Measurements from ENCODE around the gene MS4A18.

Gene MS4A18

DNA sequence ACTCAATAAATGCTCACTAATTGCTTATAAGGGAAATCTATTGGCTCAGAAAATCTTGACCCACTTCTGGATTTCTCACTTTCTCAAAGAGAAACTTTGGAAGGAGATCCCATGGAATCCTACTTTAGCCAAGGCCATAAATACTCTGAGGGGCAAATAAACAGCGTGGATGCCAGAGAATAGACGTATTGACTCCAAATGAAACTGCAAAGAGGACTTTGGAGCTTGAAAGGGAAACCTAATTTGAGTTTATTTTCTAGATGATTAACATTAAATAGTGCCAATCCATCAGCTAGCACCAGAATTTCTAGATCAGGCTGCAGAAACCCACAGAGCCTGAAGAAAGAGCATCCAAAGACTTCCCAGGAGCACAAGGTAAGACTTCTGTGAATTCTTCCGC lies at the start of gene MS4A18:
TSS of gene MS4A18 (plus strand) at position 301 of the 400 bp plus-strand sequence.
- TF ChIP-seq, protein P1, sequence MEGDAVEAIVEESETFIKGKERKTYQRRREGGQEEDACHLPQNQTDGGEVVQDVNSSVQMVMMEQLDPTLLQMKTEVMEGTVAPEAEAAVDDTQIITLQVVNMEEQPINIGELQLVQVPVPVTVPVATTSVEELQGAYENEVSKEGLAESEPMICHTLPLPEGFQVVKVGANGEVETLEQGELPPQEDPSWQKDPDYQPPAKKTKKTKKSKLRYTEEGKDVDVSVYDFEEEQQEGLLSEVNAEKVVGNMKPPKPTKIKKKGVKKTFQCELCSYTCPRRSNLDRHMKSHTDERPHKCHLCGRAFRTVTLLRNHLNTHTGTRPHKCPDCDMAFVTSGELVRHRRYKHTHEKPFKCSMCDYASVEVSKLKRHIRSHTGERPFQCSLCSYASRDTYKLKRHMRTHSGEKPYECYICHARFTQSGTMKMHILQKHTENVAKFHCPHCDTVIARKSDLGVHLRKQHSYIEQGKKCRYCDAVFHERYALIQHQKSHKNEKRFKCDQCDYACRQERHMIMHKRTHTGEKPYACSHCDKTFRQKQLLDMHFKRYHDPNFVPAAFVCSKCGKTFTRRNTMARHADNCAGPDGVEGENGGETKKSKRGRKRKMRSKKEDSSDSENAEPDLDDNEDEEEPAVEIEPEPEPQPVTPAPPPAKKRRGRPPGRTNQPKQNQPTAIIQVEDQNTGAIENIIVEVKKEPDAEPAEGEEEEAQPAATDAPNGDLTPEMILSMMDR (IDR thresholded peaks at IDR 0.05), result no peak

DNA sequence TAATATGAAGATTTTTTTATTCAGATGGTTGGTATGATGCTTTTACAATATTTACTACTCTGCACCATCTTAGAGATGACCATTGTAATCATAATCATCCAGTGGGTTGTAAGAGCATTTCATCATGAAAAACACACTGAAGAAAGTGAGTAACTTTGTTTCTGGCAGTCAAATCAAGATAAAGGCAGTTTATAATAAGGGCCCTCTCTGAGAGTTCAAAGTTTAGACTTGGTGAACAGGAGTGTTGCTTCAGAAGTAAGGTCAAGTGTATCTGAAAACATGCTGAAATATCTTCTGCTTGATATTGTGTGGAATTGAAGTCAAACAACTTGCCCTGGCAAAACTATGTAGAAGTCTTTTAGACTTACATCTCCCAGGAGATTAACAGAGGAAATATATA lies 44.6 kb upstream of the MS4A18 start:
- TF ChIP-seq, protein P1 (IDR thresholded peaks at IDR 0.05), result no peak

DNA sequence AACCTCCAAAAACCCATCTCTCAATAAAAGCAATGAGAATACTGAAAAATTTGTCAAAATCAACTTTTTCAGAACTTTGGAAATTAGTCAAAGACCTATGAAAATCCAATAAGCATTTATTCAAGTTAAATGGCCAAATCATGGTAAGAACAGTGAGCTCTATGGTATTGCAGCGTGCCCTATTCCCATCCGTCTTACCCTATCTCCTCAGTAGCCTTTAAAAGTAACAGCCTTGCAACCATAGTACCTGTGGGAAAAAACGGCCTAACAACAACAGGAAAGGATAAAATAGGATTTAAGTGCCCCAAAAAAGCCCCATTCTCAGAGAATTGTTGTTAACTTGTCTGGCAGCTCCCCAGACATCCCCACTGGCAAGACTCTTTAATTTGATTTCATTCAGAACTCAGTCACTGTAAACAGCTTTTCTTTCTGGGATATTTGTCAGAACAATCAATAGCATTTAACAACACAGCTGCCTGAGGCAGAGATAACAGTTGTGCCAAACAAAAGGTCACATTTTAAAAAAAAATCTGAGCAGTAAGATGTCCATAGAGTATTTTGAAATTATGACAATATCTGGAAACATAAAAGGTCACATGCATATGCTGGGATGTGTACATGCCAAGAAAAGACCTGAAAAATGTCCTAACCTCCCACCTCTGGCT lies 43.9 kb upstream of the MS4A18 start:
- TF ChIP-seq, protein P1 (IDR thresholded peaks at IDR 0.05), result no peak

DNA sequence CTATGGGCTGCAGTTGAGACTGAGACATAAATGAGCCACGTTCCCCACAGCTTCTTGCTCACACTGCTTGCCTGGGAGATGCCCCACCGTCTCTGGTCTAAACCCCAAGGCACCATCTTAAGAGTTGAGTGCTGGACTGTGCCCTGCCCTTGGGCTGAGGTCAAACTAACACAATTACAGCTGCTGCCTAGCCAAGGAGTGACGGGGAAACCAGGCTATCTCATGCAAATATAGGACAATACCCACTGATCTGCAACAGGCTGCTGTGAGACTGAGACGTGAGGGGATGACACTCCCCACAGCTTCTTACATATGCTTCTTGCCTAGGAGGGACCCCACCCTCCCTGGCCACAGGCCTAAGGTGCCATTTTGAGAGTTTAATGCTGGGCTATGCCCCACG lies 32.9 kb upstream of the MS4A18 start:
- TF ChIP-seq, protein P1 (IDR thresholded peaks at IDR 0.05), result no peak

DNA sequence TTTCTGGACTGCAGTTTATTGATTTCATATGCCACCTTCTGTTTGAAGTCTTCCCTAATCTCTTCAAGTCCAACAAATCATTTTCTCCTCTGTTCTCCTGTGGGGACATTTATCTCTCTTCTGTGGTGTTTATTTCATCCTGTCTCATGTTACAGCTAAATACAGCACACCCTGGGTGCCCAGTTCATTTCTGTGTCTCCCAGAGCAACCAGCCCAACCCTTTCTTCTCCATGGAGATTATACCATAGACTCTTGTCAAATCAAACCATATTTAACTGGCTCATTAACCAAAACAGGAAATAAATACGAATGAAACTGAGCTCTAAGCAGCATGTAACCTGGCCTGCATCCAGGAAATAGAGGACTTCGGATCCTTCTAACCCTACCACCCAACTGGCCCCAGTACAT lies 25.2 kb upstream of the MS4A18 start, which contains the start of gene MS4A8:
TSS of gene MS4A8 (plus strand) at position 329 of the 408 bp plus-strand sequence. CDS start 1,249 bp downstream, outside the sequence.
- TF ChIP-seq, protein P1 (IDR thresholded peaks at IDR 0.05), result no peak

DNA sequence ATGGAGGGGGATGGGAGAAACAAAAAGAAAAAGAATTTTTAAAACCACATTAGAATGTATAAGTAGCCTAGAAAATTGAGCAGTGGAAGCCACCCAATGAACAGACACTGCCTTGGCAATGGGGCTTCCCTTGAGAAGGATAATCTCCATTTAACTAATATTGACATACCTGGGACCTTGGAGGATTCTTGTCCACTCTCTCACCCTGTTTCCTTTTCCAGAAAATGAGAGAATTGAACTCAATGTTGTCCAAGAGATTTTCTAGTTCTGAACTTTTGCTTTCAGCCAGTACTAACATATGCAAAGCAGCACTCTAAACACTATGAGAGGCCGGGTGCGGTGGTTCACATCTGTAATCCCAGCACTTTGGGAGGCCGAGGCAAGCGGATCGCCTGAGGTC lies 24.6 kb upstream of the MS4A18 start:
- TF ChIP-seq, protein P1 (IDR thresholded peaks at IDR 0.05), result no peak

DNA sequence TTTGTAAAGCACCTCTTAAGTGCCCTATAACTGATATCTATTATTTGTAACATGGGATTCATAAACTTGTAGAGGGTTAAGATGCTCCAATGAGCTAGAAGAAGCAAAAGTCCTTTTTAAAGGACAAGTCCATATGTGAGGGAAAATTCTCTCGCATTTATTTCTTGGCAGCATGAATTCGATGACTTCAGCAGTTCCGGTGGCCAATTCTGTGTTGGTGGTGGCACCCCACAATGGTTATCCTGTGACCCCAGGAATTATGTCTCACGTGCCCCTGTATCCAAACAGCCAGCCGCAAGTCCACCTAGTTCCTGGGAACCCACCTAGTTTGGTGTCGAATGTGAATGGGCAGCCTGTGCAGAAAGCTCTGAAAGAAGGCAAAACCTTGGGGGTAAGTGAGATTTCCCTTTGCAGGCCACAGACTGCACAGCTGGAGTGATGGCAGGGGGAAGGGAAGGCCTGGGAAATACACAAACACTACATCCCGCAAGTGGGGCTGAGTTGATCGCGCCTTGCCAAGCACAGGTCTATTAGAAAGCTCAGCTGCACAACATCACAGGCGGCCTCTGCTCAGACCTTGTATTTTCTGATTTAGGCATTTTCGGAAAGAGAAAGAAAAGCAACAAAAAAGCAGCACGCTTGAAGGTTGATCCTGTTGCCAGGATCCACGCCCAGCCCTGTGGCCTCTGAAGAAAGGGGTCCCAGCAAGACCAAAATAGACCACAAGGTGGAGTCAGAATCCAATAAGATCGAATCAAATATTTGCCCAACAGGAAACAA lies 23.6 kb upstream of the MS4A18 start:
- TF ChIP-seq, protein P1 (IDR thresholded peaks at IDR 0.05), result peak; percentile 85
